HL-60/S4 treated with phorbol 12-myristate 13-acetate at 8.2 ng/mL for 4 days and 3 days (cell line): ENCODE data around the gene DDOST.

Experiments
- in situ Hi-C: fragments of 300-500 bp; cut with MboI; formaldehyde crosslinking; loops from 2 replicates; pipeline ENCODE4 v1.15.0; 2022; ENCODE audit warnings: low sequenced_read_pairs

Gene DDOST

GRCh38 chr1:20602851-20603450 is 58.2 kb downstream of the DDOST start:
- in situ Hi-C loops = no loop called here
